HG02571 (cell line): ENCODE data around the gene SIK2.

Experiments used
- ATAC-seq: cut with Tn5 transposase; IDR thresholded peaks from one replicate; pipeline ENCODE4 v1.9.1; 2021; ENCODE audit warnings: mild to moderate bottlenecking, moderate library complexity; ENCODE audit not compliant: unreplicated experiment

The SIK2 gene

GRCh38 chr11:111727431-111727830 lies 125.2 kb downstream of the SIK2 start:
- ATAC-seq: no peak

DNA sequence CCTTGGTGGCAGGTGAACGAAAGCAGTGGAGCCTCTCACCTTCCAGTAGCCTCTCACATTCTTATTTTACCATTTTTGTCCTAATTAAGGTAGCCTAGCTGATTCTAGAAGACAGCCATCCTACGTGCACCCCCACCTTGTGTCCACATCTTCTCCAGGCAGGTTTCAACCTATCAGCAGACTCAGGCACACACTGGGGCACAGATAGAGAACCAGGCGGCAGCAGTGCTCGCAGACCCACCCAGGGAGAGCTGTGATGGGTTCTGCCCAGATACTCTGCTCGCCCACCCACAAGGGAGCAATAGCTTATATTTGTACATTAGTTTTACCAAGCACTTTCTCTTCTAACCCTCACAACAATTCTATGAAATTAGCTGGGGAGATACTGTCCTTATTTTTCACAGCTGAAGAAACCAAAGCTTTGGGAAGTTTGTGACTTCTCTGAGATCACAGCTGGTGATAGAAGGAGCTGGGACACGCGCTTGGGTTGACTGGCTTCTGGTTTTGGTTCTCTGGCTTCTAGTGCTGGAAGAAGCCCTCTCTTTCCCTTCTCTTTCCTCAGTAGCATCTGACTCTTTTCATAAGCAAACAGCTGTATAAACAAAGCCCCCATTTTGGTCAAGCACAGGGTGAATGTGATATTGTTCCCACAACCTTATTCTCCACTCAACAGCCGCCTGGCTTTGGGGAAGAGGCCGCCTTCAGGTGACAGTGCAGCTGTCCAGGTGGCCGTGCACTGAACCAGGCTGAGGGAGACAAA lies 127.0 kb downstream of the SIK2 start:
- no peak for ATAC-seq

- no peak for ATAC-seq
Measured at GRCh38 chr11:111729831-111730311, 127.6 kb downstream of the SIK2 start.

GRCh38 chr11:111730871-111731591 lies 128.8 kb downstream of the SIK2 start:
- no peak for ATAC-seq

DNA sequence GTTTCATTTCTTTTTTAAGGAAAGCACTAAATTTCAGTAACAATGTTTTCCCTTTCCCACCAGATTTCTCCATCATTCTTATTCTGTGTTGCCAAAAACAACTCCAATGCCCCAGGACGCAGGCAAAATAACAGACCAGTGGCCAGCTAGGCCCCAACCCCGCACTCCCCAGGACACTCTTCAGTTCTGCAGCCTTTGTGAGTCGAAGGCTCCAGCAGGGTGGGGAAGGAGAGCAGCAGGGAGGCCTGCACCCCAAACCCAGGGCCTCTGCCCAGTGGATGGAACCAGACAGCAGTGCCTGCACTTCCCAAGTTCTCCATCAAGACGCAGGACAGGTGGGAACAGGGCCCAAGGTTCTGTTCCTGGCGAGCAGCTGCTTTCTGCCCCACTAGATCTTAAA lies 129.6 kb downstream of the SIK2 start:
- no peak for ATAC-seq

- ATAC-seq: no peak
Measured at GRCh38 chr11:111733016-111733415, 130.8 kb downstream of the SIK2 start.

GRCh38 chr11:111733611-111734088 lies 131.4 kb downstream of the SIK2 start:
- no peak for ATAC-seq

DNA sequence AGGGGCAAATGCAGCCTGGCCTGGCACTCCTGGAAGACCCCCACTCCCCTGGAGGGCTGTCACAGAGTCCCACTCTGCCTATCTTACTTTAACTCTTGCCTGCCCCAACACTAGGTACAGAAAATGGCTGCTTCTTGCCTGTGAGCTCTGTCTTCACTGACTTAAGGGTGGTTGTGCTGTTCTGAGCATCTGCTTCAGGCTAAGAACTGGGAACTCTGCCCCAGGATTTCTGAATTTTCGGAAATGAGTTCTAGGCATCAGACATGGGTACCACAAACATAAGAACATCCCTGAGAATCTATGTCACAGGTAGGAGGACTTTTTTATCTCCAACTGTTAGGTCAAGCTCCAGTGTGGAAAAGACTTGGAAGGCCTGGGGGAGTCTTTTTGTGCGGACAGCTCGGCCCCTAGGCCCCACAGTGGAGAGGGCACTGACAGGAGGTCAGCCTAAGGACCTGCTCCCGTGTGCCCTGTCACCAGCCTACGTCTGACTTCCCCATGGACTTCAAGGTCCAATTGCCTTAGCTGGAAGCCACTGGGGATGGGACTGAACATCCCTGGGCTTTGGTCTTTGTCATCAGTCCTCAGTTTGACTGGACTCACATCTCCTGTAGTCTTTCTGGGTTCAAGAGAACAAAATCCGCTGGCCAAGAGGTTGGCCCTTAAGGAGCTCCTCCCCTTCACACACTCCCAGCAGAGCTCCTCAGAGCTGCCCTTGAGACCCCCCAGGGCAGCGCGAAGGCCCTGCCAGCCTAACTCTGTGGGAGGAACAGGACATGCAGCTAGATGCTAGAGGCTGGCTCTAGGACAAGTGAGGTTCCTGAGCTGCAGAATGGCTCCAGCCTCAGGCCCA lies 132.1 kb downstream of the SIK2 start:
- no peak for ATAC-seq

- no peak for ATAC-seq
Measured at GRCh38 chr11:111734954-111735261, 132.7 kb downstream of the SIK2 start.

GRCh38 chr11:111735262-111736116 lies 133.2 kb downstream of the SIK2 start:
- ATAC-seq: no peak

DNA sequence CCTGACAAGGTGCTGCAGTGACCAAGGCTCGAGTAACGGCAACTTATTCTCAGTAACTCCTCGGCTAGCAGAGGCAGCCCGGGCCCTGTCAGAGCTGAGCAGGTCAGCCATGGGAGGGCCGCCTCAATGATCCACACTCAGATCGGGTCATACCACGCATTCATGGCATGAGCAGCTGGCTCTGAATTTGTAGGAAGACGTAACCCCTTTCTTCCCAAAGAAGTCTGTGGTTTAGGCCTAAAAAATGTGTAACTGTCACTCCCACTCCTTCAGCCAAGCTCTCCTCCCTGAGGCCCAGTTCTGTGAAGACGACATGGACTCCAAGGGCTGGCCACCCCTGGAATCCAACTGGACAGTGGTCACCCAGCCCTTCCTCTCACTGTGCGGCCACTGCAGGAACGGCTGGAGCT lies 133.9 kb downstream of the SIK2 start:
- ATAC-seq: no peak

DNA sequence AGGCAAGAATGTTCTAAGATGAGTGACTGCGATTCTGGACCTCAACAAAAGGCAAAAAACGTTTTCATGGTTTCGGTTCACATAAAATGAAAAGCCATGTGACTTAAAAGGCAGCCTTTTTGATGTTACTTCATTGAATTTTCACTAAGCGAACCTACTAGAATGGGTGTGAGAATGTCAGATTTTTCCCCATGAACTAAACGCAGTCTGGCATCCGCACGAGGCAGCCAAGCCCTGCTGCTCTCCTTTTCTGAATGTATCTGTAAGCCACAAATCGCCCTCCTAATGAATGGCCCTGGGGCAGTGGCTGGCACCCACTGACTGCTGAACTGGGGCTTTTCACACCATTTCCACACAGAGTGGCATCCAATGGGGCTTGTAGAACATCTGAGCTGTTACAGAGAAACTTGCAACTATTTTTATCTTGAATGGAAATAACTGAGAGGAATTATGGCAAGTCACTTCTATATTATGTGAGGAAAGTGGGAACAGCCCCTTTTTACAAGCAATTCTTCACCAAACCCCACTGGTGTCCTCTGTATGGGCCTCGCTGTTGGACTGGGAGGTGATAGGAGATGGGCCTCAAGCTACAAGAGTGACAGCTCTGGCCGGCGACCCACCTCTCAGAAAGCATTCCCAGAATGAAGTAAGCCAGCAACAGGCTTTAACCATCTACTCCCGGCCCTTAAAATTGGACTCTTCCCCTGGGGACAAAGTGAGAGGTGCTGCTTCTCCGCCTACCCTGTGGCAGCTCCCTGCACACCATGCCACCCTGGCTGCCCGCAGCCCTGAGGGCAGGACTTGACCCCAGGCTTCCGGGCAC lies 134.6 kb downstream of the SIK2 start:
- ATAC-seq: no peak

- ATAC-seq: no peak
Measured at GRCh38 chr11:111737444-111738210, 135.4 kb downstream of the SIK2 start.

- no peak for ATAC-seq
Measured at GRCh38 chr11:111739299-111739698, 137.1 kb downstream of the SIK2 start.

GRCh38 chr11:111741751-111742150 lies 139.5 kb downstream of the SIK2 start:
- no peak for ATAC-seq

GRCh38 chr11:111743700-111744099 lies 141.5 kb downstream of the SIK2 start:
- ATAC-seq: no peak

GRCh38 chr11:111745719-111746504 lies 143.7 kb downstream of the SIK2 start:
- ATAC-seq: no peak
